Panc1 (cell line): ENCODE results near the gene ATG4D. TPM values are rescaled to one million over a fixed set of nuclear protein-coding genes. Genes with fewer than 3 reads are reported as not detected.

ENCODE experiments used
- ATAC-seq: fragments of 200-7000 bp; cut with Tn5 transposase; 2 replicates; pipeline ENCODE4 v1.9.1; 2020; ENCODE audit warnings: mild to moderate bottlenecking, moderate library complexity
- BruUV-seq: library from RNA; stranded (reverse); fragments of 400-500 nt; replicated peaks from 2 replicates; lab custom pipeline; 2021; lab: Mats Ljungman, UMichigan
- CTCF ChIA-PET: fragments of 300-600 bp; sonication (Branson Sonifier 250); formaldehyde crosslinking; loops from one replicate; lab custom pipeline; 2022; ENCODE audit warnings: antibody characterized with exemption; lab: Charles Lee
- POLR2A ChIA-PET: fragments of 300-600 bp; sonication (Branson Sonifier 250); formaldehyde crosslinking; loops from one replicate; lab custom pipeline; 2022; ENCODE audit warnings: antibody characterized with exemption; lab: Charles Lee
- DNase-seq: peaks from one replicate; pipeline ENCODE4 v3.0.0-alpha.2; 2010; ENCODE audit warnings: low read depth, low spot score
- H3K27ac ChIP-seq: 2 replicates; pipeline ENCODE4 v1.5.1; 2011; ENCODE audit warnings: mild to moderate bottlenecking, low read length, inconsistent platforms
- H3K27me3 ChIP-seq: fragments of 200-500 bp; sonication (Bioruptor generic); 2 replicates; pipeline ENCODE4 v1.6.0; 2014; ENCODE audit warnings: low read length, inconsistent platforms; ENCODE audit not compliant: control insufficient read depth, insufficient read depth
- H3K36me3 ChIP-seq: fragments of 200-500 bp; sonication (Bioruptor generic); 2 replicates; pipeline ENCODE4 v1.5.1; 2014; ENCODE audit warnings: inconsistent platforms, mild to moderate bottlenecking, low read length, moderate library complexity; ENCODE audit not compliant: control insufficient read depth, insufficient read depth
- H3K4me1 ChIP-seq: 2 replicates; pipeline ENCODE4 v1.5.1; 2011; ENCODE audit warnings: inconsistent platforms, mild to moderate bottlenecking, low read length, moderate library complexity; ENCODE audit not compliant: control insufficient read depth, insufficient read depth
- H3K4me3 ChIP-seq, 2 experiments: 2 replicates each; pipeline ENCODE4 v1.5.1; 2011 to 2012; ENCODE audit warnings: low read depth in 2 of 2, low read length in 2 of 2, mild to moderate bottlenecking in 2 of 2, inconsistent platforms in 1 of 2, moderate library complexity in 1 of 2
- H3K9me3 ChIP-seq: fragments of 200-500 bp; sonication (Bioruptor generic); 2 replicates; pipeline ENCODE4 v1.5.1; 2014; ENCODE audit warnings: low read depth, mild to moderate bottlenecking, inconsistent platforms, low read length, moderate library complexity; ENCODE audit not compliant: control insufficient read depth, insufficient read depth
- POLR2AphosphoS5 ChIP-seq: IDR thresholded peaks from 2 replicates; pipeline ENCODE4 v1.6.1; 2012; ENCODE audit warnings: mild to moderate bottlenecking, low read depth, low read length, moderate library complexity
- REST ChIP-seq, 2 experiments: IDR thresholded peaks; 2 replicates each; pipeline ENCODE4 v1.6.1; 2011 to 2012; ENCODE audit warnings: low read depth in 2 of 2, control low read depth in 1 of 2, low read length in 1 of 2, mild to moderate bottlenecking in 1 of 2, moderate library complexity in 1 of 2; ENCODE audit not compliant: insufficient read depth in 1 of 2
- SIN3A ChIP-seq: IDR thresholded peaks from 2 replicates; pipeline ENCODE4 v1.6.1; 2012; ENCODE audit warnings: low read depth, mild to moderate bottlenecking, low read length, moderate library complexity, borderline replicate concordance; ENCODE audit not compliant: insufficient read depth
- TCF7L2 ChIP-seq: IDR thresholded peaks from 2 replicates; pipeline ENCODE4 v1.6.1; 2011; ENCODE audit warnings: mild to moderate bottlenecking, low read depth, low read length, inconsistent platforms
- in situ Hi-C: cut with HindIII; loops from 2 replicates; pipeline ENCODE4 v1.10.0; 2016; ENCODE audit warnings: low sequenced_read_pairs, low pct_unique_long_range_greater_than_20kb
- intact Hi-C: fragments of 100-400 bp; cut with micrococcal nuclease; formaldehyde crosslinking; loops from one replicate; pipeline ENCODE4 v1.10.0; 2022; ENCODE audit not compliant: unreplicated experiment
- total RNA-seq: library from RNA; stranded (reverse); gene quantifications from one replicate; pipeline ENCODE4 v1.2.1, GENCODE V29; 2021; ENCODE audit not compliant: unreplicated experiment
- TF ChIP-seq, protein P1 (sequence below): fragments of 450-650 bp; IDR thresholded peaks from 2 replicates; pipeline ENCODE4 v1.5.1; 2017; ENCODE audit warnings: mild to moderate bottlenecking

Gene ATG4D
- total RNA-seq, 1 experiment from 2014 or later: 28.0 TPM

DNA sequence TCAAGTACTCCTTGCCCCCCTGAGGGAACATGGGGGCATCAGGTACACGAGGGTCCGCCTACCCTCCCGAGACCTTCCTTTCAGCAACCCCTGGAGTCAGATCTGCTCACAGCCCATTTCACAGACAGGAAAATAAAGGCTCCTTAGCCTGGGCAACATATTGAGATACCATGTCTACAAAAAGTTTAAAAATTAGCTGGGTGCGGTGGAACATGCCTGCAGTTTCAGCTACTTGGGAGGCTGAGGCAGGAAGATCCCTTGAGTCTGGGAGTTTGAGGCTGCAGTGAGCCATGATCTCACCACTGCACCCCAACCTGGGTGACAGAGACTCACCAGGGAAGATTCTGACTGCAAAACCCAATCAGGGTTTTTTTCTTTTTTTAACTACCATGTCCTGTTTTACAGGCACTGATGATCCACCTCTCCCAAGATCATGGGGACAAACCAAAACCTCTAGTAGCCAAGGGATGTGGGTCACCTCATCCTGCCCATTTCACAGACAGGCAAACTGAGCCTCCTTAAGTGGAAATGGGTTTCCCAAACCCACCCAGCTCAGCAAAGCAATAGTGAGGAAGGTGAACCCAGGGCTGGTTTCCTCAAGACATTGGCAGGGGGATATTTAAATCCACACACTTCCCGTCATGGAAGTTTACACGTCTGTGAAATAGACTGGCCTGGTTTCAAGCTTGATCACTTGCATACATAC lies 31.5 kb downstream of the ATG4D start:
- no peak for DNase-seq
- no TSS peak for BruUV-seq

DNA sequence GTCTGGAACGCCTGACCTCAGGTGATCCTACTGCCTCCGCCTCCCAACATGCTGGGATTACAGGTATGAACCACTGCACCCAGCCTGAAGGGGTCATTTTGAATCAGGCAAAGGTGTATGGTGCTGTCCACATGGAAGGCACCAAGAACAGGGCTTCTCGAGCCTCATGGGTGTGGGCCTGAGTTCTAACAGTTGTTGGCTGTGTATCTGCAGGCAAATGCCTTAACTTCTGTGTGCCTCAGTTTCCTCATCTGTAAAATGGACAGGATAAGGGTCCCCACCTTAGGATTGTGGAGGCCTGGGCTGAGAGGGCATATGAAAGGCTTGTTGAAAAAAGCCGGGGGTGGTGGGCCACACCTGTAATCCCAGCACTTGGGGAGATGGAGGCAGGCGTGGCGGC lies 34.2 kb downstream of the ATG4D start:
- Histone ChIP-seq H3K27ac (peak overlapping the region; percentile 17; the same call in 1 of the 2 replicates), H3K9me3 (no peaks in the 10 kb centered on the region), H3K27me3 (no peaks in the 10 kb centered on the region), H3K4me3 (no peak overlapping the region), H3K36me3 (no peaks in the 10 kb centered on the region), H3K4me1 (no peaks in the 10 kb centered on the region)
- DNase-seq: no peak
- no peak for TF ChIP-seq TCF7L2
- no TSS peak for BruUV-seq
- ChIA-PET CTCF (no interaction called here), POLR2A (no interaction called here)
- intact Hi-C loops (no loop called here), in situ Hi-C loops (no loop called here)
- ATAC-seq: no peak

More for the DNA sequence above, 31.5 kb downstream of the ATG4D start:
- Histone ChIP-seq H3K4me1 (no peaks in the 10 kb centered on the region), H3K27me3 (no peaks in the 10 kb centered on the region), H3K9me3 (no peaks in the 10 kb centered on the region), H3K4me3 (no peak overlapping the region), H3K36me3 (no peaks in the 10 kb centered on the region), H3K27ac (no peak overlapping the region)
- ATAC-seq: no peak
- POLR2A ChIA-PET: no interaction called here
- TF ChIP-seq REST (IDR thresholded peaks at IDR 0.05; ENCODE audit: insufficient read depth in 1 of 2, low read depth in 2 of 2, low read length in 1 of 2) (no peak), TCF7L2 (no peak), SIN3A (no peak), POLR2AphosphoS5 (no peak)
- TF ChIP-seq, protein P1, sequence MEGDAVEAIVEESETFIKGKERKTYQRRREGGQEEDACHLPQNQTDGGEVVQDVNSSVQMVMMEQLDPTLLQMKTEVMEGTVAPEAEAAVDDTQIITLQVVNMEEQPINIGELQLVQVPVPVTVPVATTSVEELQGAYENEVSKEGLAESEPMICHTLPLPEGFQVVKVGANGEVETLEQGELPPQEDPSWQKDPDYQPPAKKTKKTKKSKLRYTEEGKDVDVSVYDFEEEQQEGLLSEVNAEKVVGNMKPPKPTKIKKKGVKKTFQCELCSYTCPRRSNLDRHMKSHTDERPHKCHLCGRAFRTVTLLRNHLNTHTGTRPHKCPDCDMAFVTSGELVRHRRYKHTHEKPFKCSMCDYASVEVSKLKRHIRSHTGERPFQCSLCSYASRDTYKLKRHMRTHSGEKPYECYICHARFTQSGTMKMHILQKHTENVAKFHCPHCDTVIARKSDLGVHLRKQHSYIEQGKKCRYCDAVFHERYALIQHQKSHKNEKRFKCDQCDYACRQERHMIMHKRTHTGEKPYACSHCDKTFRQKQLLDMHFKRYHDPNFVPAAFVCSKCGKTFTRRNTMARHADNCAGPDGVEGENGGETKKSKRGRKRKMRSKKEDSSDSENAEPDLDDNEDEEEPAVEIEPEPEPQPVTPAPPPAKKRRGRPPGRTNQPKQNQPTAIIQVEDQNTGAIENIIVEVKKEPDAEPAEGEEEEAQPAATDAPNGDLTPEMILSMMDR: no peak
- CTCF ChIA-PET: no interaction called here
- in situ Hi-C loops (no loop called here), intact Hi-C loops (no loop called here)
